T-helper 2 cell treated with Interferon-gamma antibody and Interleukin-4, amounts not matched to agents 100 ng/mL and 5 ng/mL, for 36 hours (primary cell): ENCODE measurements around the gene TSHZ2. TPM values are rescaled to one million over a fixed set of nuclear protein-coding genes. Genes with fewer than 3 reads are reported as not detected.
"Not testable (repeated sequence)": the region's sequence is repeated elsewhere in the genome, so short reads cannot be mapped to it uniquely, and the experiment has no call there.

Experiments used
- intact Hi-C: fragments of 100-400 bp; cut with micrococcal nuclease; formaldehyde crosslinking; loops from one replicate; pipeline ENCODE4 v1.15.1; 2023
- total RNA-seq: library from RNA; stranded (reverse); gene quantifications from 2 replicates; pipeline ENCODE4 v1.2.3, GENCODE V29; 2022

TSHZ2 gene
- total RNA-seq, 1 donor from 2014 or later, result 2.5 TPM

DNA sequence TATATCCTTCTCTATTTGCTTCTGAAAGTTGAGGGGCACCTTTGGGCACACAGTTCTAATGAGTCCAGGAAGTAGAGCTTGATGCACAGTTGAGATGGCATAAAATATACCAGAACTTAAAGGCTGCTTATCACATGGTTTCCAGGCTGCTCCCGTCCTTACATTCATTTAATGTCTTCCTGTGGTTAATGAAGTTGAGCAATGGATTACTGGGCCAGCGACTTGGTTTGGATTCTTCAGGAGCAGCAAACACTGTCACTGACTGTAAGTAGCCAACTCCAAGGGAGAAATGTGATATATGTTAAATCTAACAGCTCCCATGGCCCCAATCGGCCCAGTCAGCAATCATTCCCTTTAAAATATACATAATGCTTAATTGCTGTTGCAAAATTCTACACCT, 9.0 kb upstream of the TSHZ2 start:
- intact Hi-C loops, result no loop called here

DNA sequence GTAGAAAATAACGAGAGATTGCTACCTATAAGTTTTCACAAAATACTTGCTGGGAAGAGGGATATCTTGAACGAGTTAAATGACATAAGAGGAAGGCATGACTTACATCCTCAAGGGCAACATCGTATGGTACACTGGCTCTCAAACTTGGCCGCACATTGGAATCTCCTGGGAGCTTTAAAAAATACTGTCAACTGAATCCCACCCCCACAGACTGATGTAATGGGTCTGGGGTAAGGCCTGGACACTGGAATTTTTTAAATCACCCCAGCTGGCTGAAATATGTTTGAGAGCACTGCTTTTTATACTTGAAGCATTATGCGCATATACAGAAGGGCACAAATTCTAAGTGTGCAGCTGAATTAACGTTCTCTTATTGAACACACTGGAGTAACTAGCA, 8.0 kb upstream of the TSHZ2 start:
- intact Hi-C loops, result no loop called here

DNA sequence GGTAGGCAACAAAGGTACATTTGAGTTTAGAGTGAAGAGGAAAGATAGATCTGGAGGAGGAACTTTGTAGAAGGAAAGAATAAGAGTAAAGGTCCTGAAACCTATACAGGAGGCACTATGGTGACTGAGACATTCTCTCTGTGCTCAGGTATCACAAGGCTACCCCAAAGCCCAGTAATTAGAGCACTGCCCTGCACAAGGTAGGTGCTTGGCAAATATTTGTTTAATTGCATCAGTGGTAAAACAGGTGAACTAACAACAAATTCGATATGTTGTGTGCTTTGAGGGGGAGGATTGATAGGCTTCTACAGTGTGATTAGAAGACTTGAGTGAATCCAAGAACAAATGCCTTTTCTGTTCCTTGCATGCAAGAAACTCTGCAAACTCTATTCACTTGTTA, 6.8 kb upstream of the TSHZ2 start:
- intact Hi-C loops, result no loop called here

DNA sequence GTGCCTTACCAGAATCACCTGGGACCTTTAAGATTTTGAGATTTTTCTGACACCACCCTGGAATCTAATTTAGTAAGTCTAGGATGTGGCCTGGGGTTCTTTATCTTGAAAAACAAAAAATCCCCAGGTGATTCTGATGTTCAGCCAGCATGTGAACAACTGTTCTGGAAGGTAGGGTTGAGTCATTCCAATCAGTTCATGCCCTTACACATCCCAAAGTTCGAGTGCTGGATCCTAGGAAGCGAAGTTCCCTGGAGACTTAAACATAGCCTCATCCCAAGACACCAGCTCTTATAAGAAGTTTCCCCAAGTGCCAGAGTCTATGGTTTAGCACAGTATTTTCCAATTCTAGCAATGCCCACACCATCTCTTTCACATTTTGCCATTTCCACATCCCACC, 6.3 kb upstream of the TSHZ2 start:
- intact Hi-C loops, result no loop called here

DNA sequence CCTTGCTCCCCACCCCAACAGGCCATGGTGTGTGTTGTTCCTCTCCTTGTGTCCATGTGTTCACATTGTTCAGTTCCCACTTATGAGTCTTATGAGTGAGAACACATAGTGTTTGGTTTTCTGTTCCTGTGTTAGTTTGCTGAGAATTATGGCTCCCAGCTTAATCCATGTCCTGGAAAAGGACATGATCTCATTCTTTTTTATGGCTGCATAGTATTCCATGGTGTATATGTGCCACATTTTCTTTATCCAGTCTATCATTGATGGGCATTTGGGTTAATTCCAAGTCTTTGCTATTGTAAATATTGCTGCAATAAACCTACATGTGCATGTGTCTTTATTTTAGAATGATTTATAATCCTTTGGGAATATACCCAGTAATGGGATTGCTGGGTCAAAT, 5.6 kb upstream of the TSHZ2 start:
- intact Hi-C loops, result not testable (repeated sequence)

DNA sequence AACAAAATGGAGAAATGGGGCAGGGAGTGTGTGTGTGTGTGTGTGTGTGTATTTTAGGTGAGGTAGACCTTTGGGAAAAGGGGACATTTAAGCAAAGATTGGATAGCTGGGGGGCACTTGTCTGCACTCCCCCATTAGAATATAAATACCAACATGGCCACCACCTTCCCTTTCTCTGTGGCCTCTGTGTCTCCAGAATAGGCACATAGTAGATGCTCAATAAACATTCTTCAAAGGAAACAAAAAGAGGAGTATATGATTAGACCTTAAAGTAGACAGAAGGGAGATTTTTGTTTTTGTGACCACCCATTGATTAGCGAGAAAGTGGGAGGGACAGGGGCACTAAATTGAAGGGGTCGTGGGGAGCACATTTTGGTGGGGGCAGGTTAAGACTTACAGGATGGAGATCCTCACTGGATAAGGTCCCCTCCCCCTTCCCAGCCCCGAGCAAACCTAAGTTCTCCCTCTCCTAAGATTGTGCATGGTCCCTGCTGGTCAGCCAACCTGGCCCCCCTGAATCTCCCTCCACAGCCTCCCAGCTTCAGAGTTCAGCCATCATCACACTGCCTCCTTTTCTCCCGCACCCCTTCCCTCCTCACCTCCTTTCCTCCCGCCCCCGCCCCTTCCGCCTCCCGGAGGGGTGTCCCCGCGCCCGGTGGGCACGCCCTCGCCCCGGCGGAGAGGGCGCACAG, 514 bp upstream of the TSHZ2 start:
- intact Hi-C loops, result loop anchor here (2.0 to 5.0 kb wide), 4 partner anchors 51 to 564 kb away; no protein-coding TSS in a partner anchor

DNA sequence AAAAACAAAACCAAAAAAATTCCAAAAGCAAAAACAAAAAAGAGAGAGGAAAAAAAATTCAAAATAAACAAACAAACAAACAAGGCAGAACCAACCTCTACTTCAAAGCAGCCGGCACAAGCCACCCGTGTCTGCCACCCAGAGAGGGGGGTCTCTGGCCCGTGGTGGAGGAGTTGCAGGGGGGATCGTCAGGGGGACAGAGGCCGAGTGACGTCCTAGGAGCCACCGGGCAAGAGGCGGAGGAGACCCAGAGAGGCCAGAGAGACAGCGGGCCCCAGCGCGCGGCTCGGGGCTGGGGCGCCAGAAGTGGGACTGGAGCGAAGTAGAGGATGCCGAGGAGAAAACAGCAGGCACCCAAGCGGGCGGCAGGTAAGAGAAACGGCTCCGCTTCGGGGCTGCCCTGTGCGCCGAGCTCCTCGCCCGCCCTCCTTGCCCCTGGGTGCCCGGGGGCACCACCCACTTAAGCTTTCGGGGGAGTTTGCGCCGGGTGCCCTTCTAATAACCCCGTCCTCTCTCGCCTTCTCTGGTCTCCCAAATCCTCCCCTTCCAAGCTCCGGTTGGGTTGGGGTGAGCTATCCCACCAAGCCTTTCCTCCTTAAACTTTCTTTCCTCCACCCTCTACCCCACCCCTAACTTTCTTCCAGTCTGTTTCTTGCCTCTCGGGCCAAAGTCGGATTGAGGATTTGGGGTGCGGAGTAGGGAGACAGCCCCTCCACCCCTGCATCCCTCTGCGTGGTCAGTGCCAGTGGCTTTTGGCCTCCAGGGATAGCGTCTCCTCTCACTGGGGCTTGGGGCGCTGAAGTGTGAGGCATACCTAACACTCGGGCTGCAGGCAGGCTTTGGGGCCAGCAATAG, 1.0 kb downstream of the TSHZ2 start:
- intact Hi-C loops, result loop anchor here (2.0 to 5.0 kb wide), 4 partner anchors 49 to 566 kb away; no protein-coding TSS in a partner anchor

DNA sequence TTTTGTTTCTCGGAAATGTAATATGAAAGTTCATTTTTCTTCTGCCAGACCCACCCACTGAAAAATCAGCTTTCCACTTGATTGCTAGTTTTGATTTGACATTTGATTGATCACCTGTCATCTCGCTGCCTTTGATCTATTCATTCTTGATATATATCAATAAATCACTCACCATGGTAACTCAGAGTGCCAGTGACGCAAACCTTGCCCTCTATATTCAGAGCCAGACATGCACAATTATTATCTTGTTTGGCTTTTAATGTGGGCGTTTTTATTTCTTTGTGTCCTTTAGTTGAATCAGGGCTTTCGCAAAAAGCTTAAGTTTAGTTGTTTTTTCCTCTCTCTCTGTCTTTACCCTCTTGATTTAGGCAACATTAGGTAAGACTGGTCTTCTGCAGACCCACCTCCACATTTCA, 2.0 kb downstream of the TSHZ2 start:
- intact Hi-C loops, result loop anchor here (2.0 to 5.0 kb wide), 4 partner anchors 27 to 567 kb away; no protein-coding TSS in a partner anchor

DNA sequence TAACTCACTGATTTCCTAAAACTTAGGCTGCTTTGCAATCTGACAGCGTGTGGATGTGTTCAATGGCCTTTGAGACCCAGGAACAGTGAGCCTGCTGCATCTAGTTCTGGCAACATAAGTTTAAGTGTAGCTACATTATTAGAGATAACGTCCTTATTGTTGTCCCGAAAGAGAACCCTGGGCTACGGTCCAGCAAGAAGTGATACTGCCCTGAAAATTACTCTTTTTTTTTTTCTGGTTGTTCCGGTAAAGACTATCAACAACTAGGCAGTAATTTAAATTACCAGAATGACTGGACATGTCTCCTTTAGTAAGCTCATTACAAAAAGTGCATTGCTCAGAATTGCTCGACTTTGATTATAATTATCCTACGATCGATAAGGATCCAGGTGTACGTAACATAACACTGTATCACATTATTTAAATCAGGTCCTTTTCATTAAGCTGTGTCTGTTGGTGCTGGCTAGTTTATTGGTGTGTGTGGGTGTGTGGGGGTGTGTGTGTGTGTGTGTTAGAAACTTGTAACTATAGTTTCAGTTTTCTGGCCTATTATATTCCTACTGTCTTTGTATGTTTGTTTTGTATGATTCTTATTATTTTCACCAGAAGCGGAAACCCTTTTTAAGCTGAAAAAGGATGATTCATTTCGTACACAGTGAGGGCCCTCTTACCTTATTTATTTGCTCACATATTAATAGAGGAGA, 3.0 kb downstream of the TSHZ2 start:
- intact Hi-C loops, result loop anchor here (2.0 kb wide), 1 partner anchor 26 kb away; no protein-coding TSS in a partner anchor

DNA sequence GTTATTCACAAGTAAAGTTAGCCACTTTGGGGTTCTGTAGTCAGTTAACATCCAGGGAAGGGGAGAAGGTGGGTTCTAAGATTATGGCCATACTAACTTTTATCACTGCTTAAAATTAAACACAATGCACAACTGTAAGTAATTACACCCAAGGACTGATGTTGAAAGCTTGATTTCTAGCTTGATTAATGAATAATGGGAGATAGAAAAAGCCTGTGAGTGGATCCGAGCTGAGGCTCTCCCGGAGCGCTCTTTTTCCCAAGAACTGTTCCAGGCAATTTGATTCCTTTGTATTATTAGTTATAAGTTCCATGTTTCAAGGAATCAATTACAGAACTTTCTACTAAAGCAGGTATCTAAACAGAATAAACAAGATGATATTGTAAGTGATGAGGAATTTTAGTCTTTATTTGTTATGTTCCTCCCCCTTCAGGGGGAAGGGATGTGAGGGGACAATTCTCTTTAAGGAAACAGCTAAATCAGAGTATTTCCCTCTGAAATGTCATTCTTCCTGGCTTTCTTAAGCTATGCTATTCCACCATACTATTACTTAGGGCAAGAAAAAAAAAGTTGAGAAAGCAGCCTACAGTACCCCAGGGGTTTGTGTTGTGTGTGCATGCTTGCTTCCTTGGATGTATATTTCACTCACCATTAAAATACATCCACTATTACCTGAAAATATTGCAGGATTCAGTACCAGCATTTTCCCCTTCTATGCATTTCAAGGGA, 3.8 kb downstream of the TSHZ2 start:
- intact Hi-C loops, result loop anchor here (2.0 kb wide), 1 partner anchor 25 kb away; no protein-coding TSS in a partner anchor

DNA sequence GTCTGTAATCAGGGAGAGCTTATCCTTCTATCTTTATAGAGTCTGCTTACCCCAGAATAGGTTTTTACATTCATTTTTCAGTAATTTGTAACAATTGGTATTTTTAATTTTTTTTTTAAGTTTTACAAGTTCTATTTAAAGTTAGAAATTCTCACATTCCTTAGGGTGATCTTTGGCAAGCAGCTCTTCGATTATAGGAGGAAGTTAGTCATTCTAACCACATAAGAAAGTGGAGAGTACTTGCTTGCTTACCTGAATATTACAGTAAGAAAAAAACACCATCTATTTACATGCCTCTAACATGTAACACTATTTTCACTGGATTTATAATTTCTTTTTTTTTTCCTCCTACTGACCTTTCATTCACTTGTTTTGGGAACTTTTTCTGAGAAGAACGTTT, 6.7 kb downstream of the TSHZ2 start:
- intact Hi-C loops, result no loop called here

DNA sequence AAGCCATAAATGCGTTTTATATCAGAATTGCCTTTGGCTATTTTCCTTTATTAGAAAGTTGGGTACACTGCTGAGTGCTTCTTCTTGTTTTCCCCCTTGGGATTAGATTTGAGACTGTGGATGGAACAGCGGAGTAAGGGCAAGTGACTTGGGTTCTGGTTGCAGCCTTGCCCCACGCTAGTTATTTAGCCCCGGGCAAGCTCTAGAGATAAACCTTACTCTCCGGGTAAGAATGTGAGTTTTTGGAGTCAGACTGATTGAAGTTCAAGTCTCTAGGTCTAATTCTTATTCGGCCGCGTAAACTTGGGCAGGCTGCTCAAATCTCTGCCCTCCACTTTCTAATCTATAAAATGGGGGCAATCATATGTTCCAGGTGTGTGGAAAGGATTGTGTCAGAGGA, 8.9 kb downstream of the TSHZ2 start:
- intact Hi-C loops, result no loop called here

DNA sequence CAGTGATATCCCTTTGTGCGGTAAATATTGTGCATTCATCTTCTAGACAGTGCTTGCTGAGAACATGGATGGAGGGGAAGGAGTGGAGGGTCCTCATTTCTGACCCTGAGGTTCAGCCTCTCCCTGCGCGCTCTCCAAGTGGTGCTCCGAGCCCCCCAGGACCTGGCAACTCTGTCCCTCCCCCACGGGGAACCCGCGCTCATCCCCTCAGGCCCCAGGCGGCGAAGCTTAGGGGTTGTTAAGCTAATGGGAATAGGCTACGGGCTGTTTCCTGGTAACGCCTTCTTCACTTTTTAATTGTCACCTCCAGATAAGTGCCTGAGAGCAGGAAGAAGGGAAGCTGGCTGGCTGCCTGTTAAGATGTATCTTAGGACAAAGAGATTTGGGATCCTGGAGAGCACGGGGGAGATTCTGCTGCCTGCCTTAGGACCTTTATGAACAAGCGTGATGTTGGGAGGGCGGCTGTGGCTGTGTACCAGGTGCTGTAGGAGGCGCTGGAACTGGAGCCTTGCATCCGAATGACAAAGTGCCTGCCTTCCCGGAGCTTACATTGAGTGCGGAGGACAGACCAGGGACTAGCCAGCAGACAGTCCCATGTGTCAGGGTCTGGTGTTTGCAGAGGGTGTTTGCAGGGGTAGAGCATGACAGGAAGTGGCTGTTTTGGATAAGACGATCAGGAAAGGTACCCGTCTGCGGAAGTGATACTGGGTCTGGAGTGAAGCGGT, 11.7 kb downstream of the TSHZ2 start:
- intact Hi-C loops, result no loop called here

DNA sequence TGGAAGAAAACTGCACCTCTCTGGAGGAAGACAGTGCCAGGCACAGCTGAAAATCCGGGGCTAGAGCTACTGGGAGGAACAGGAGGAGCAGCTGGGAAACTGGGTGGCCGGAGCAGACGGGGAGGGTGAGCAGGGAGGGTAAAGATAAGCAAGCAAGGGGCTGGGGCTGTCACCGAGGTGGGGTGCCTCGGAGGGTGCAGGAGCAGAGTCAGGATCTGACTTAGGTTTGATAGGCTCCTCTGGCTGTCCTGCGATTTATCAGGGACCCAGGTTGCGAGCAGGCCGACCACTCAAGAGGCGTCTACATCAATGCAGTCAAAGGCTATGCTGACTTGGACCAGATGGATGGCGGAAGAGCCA, 12.3 kb downstream of the TSHZ2 start:
- intact Hi-C loops, result no loop called here

DNA sequence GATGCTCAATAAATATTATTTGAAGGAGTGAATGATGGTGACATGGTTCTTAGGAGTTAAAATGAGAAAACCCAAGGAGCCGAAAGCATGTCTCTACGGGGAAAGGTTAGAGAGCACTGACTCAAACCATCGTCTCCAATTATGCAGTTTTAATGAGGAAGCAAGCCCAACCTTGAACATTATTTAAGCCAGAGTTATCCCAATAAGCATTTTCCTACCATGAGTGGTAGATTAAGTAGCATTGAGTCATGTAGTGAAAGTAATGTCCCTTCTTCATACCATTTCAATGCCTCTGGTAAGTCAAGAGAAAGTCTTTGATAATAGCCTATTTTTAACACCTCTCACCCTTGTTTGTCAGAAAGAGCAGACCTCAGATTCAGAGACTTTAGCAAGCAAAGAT, 13.5 kb downstream of the TSHZ2 start:
- intact Hi-C loops, result no loop called here

DNA sequence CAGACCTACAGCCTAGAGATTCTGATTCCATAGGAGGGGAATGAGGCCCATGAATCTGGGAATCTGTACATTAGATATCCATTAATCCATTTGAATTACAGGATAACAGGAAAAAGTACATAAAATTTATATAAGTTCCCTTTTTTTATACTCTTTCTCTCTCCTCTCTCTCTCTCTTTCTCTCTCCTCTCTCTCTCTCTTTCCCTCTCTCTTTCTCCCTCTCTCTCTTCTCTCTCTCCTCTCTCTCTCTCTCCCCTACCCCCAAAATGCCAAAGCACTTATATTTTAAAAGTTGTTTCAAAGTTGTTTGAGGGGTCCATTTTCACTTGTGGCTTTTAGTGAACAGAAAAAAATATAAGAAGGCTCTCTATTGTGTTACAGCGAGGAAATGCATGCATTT, 15.1 kb downstream of the TSHZ2 start:
- intact Hi-C loops, result no loop called here

DNA sequence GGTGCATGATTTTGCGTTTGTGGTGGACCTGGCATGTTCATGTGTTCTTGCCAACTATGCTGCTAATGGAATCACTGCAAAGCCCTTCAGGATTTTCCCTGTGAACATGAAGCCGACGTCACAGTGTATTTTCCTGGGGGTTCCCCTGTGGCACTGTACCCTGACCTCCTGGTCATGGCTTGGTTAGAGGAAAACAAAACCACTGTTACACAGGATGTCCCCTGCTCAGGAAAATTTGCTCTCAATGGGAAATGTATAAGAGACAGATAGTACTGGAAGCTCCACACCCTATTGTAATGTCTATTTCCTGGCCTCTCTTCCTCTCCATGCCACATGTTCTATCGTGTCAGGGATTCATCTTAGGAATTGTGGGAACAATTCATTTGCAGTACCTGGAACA, 19.7 kb downstream of the TSHZ2 start:
- intact Hi-C loops, result no loop called here

DNA sequence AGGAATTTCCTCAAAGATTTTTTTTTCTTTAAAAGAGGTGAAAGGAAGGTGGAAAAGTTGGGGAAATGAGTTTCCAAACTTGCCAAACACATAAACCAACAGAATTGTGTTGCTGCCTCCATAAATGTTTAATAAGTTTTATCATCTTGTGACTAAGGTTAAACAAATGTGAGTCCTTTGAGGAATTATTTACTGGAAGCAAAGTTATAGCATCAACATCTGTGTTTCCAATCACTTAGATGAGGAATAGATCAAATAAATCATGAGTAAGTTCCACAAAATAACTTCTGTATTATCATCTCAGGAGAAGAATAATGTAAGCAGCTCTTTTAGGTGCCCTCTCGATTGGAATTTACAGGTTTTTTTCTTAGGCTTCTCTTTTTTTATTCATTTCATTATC, 20.5 kb downstream of the TSHZ2 start:
- intact Hi-C loops, result no loop called here

DNA sequence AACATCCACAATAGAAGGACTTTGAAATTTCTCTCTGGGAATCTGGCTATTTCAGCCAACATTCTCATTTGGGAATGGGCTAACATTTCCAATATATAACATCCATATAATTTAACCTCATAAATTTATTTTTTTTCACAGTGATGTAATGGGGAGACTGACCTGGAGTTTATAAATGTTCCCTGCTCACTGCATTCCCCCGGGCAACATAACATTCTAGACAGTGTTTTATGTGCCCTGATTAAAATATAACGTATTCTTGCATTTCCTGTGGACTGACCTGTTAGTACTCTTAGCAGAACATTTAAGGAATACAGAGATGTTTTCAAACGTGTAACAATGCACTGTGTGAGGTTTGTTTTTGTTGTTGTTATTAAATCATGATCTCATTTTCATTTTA, 20.9 kb downstream of the TSHZ2 start:
- intact Hi-C loops, result no loop called here

DNA sequence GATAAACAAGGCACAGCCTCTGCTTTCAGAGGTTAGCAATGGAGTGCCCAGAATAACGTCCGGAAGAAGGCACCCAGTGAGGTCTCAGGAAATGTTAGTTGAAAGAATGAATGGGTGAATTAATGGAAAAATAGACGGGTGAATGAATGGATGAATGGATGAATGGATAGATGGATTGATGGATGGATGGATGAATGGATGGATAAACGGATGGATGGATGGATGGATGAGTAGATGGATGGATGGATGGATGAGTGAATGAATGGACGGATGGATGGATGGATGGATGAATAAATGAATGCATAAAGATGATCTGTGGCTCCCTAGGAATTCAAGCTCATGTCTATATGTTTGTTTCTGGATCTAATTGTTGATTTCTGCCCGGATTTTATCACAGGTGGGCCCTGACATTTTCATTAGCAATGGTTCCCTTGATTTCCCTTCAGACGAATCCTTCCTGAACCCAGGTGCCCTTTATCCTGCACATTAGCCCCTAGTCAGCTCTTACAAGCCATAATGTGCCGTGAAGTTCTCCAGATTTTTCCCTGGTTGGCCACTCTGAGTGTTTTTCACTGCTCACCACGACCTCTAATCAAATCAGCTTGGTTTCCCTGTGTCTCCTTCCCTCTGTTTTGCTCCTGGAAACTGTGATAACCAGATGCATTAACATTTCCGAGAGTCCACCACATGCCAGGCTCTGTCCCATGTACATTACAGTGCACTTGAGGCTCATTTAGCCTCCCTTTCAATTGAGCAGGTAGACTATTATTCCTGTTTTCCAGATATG, 22.2 kb downstream of the TSHZ2 start:
- intact Hi-C loops, result no loop called here
